Measurements from ENCODE around the gene RARB.

DNA sequence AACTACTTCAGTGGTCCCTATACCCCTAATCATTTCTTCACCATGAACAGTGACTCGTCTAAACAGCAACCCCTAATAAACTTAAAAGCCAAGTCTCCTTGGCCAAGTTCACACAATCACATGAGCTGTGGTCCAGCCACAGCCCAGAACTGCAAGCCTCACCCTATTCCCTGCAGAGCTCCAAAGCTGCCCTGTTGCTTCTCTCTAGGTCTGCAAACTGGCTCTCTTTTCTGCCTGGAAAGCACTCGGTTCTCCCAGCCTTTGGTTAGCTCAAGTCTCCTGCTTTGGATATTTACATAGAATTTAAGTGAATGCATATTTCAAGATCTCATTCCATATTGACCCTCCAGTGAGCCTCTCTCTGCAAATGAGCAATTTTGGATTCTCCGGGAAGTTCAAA is 129.6 kb downstream of the RARB start:
- TF ChIP-seq CTCF (IDR thresholded peaks at IDR 0.05) = no peak
- no peak for TF ChIP-seq POLR2A (IDR thresholded peaks at IDR 0.05)
